Tibial nerve (tissue), 4 donors: ENCODE data around the gene IL1RAPL2. TPM values are rescaled to one million over a fixed set of nuclear protein-coding genes. Genes with fewer than 3 reads are reported as not detected.

Source experiments
- DNase-seq, 2 donors: peaks; one replicate each; pipeline ENCODE4 v3.0.0-alpha.2; 2019; ENCODE audit warnings: low spot score in 2 of 2
- H3K27ac ChIP-seq, 4 donors: fragments of 200-600 bp; sonication (generic) in 3 of 4; one replicate each; pipeline ENCODE4 v1.5.1; 2017 to 2019; ENCODE audit warnings: mild to moderate bottlenecking in 1 of 4
- H3K27me3 ChIP-seq, 2 donors: fragments of 200-600 bp; sonication (generic) in 1 of 2; one replicate each; pipeline versions ENCODE4 v1.5.1 to v1.6.0; 2017 to 2019
- H3K36me3 ChIP-seq, 3 donors: fragments of 200-600 bp; sonication (generic); one replicate each; pipeline ENCODE4 v1.5.1; 2018 to 2019
- H3K4me1 ChIP-seq, 4 donors: fragments of 200-600 bp; sonication (generic) in 3 of 4; one replicate each; pipeline ENCODE4 v1.5.1; 2017 to 2019
- H3K4me3 ChIP-seq, 4 donors: fragments of 200-600 bp; sonication (generic) in 3 of 4; one replicate each; pipeline ENCODE4 v1.5.1; 2017 to 2019; ENCODE audit warnings: mild to moderate bottlenecking in 1 of 4, moderate library complexity in 1 of 4
- H3K9me3 ChIP-seq, 4 donors: fragments of 200-600 bp; sonication (generic) in 3 of 4; one replicate each; pipeline ENCODE4 v1.5.1; 2017 to 2019
- EP300 ChIP-seq, 2 donors: sonication (generic); formaldehyde crosslinking; IDR thresholded peaks; one replicate each; pipeline ENCODE4 v1.6.1; 2017; ENCODE audit warnings: antibody characterized with exemption in 2 of 2, mild to moderate bottlenecking in 1 of 2
- POLR2A ChIP-seq, 2 donors: fragments of 450-650 bp; IDR thresholded peaks; one replicate each; pipeline ENCODE4 v1.6.1; 2017; ENCODE audit warnings: antibody characterized with exemption in 2 of 2, mild to moderate bottlenecking in 2 of 2, moderate library complexity in 2 of 2
- WGBS, 2 donors: methylation state at CpG; one replicate each; pipeline ENCODE4 v1.1.5; 2018; 5-methylcytosine and 5-hydroxymethylcytosine counted together
- total RNA-seq, 4 donors: library from RNA; depleted of rRNA; stranded (reverse); fragments of >200 nt; gene quantifications; one replicate each; pipeline ENCODE4 v1.1.0, GENCODE V29; 2016
- TF ChIP-seq, protein P1 (sequence below), 5 experiments: fragments of 200-600 bp in 3 of 5; fragments of 450-650 bp in 2 of 5; sonication (generic) in 3 of 5; IDR thresholded peaks; one replicate each; pipeline ENCODE4 v1.5.1; 2016 to 2019; ENCODE audit warnings: antibody characterized with exemption in 5 of 5, mild to moderate bottlenecking in 3 of 5, moderate library complexity in 2 of 5

The IL1RAPL2 gene
- total RNA-seq, 4 donors from 2014 or later = not detected

DNA sequence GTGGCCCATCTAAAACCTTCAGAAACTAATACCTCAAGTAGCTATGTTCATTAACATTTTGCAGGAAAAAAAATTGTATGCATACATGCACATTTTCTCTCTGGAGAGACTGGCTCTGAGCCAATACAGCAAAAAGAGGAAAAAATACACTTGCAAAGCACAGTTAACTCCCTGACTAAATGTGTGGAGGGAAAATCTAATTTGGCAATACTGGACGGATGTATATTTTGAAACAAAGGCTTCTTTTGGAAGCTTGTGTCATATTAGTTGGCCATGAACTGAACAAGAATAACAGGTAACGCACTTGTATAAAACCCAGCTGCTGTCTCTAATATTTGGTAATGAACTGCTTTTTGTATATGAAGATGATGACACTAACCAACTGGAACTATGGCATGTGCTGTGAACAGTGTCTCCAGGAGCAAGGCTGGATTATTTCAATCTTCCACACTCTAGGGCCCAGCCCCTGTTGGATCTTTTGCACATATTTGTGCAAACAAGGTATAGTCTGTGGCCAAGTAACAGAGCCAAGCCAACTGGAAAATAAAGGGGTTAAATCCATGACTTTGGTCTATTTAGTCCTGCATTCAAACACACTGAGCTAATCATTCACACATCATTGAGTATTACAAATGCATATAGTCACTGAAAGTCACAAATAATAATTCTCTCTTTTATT, 1188.4 kb downstream of the IL1RAPL2 start:
- 63 to 84% methylated on average over 2 of the region's 2 CpGs for WGBS, 2 donors
- no peaks in the 10 kb centered on the region for H3K9me3 ChIP-seq
- TF ChIP-seq EP300 (IDR thresholded peaks at IDR 0.05) (no peak), POLR2A (IDR thresholded peaks at IDR 0.05) (no peak)
- TF ChIP-seq, protein P1, sequence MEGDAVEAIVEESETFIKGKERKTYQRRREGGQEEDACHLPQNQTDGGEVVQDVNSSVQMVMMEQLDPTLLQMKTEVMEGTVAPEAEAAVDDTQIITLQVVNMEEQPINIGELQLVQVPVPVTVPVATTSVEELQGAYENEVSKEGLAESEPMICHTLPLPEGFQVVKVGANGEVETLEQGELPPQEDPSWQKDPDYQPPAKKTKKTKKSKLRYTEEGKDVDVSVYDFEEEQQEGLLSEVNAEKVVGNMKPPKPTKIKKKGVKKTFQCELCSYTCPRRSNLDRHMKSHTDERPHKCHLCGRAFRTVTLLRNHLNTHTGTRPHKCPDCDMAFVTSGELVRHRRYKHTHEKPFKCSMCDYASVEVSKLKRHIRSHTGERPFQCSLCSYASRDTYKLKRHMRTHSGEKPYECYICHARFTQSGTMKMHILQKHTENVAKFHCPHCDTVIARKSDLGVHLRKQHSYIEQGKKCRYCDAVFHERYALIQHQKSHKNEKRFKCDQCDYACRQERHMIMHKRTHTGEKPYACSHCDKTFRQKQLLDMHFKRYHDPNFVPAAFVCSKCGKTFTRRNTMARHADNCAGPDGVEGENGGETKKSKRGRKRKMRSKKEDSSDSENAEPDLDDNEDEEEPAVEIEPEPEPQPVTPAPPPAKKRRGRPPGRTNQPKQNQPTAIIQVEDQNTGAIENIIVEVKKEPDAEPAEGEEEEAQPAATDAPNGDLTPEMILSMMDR (IDR thresholded peaks at IDR 0.05) = no peak
- no peak for DNase-seq
- no peak overlapping the region for H3K27ac ChIP-seq
- H3K4me1 ChIP-seq = no peaks in the 10 kb centered on the region
- no peaks in the 10 kb centered on the region for H3K36me3 ChIP-seq
- peaks cover 0 to 5% of the 10 kb centered on the region in 2 donors for H3K27me3 ChIP-seq
- H3K4me3 ChIP-seq = no peak overlapping the region

DNA sequence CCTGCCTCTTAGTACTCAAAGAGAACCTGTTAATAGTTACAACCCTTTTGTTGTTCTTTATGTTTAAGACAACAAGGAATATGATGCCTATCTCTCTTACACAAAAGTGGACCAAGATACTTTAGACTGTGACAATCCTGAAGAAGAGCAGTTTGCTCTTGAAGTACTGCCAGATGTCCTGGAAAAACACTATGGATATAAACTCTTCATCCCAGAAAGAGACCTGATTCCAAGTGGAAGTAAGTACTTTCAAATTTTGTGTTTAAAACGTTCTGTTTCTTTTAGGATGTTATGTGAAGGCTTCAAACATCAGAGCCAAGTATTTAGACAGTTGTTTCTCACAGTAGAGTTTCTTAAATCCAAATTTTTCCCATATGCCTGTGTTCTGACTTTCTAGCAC, 1189.1 kb downstream of the IL1RAPL2 start:
- Histone ChIP-seq H3K27me3 (peaks cover 0 to 5% of the 10 kb centered on the region in 2 donors), H3K9me3 (no peaks in the 10 kb centered on the region), H3K4me1 (no peaks in the 10 kb centered on the region), H3K27ac (no peak overlapping the region), H3K4me3 (no peak overlapping the region), H3K36me3 (no peaks in the 10 kb centered on the region)
- 23 to 25% methylated on average over 1 of the region's 1 CpG for WGBS, 2 donors
- TF ChIP-seq, protein P1 (IDR thresholded peaks at IDR 0.05) = no peak
- TF ChIP-seq POLR2A (IDR thresholded peaks at IDR 0.05) (no peak), EP300 (IDR thresholded peaks at IDR 0.05) (no peak)
- DNase-seq = no peak

DNA sequence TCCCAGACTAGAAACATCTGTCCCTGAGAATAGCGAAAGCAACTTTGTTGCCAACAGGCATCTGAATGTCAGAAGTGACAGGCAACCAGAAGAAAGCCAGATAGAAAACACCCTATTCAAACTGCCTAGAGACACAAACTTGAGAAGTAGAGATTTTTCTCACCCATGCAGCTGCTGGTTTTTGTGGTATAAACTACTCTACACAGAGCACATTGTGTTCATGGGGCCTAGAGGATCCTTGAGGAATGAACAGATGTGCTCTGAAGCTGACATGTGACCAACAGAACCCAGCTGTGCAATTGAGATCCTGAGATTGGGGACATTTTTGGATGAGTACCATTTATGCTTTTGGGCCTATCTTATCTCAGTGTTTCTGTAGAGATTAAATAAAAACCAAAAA, 1192.8 kb downstream of the IL1RAPL2 start:
- peaks cover 0 to 5% of the 10 kb centered on the region in 2 donors for H3K27me3 ChIP-seq
- no peak overlapping the region for H3K4me3 ChIP-seq
- no peaks in the 10 kb centered on the region for H3K9me3 ChIP-seq
- TF ChIP-seq, protein P1 (IDR thresholded peaks at IDR 0.05) = no peak
- TF ChIP-seq EP300 (IDR thresholded peaks at IDR 0.05) = no peak
- TF ChIP-seq POLR2A (IDR thresholded peaks at IDR 0.05) = no peak
- DNase-seq = no peak
- H3K4me1 ChIP-seq = no peaks in the 10 kb centered on the region
- H3K27ac ChIP-seq = no peak overlapping the region
- WGBS, 2 donors = 70 to 88% methylated on average over 1 of the region's 1 CpG
- H3K36me3 ChIP-seq = no peaks in the 10 kb centered on the region

DNA sequence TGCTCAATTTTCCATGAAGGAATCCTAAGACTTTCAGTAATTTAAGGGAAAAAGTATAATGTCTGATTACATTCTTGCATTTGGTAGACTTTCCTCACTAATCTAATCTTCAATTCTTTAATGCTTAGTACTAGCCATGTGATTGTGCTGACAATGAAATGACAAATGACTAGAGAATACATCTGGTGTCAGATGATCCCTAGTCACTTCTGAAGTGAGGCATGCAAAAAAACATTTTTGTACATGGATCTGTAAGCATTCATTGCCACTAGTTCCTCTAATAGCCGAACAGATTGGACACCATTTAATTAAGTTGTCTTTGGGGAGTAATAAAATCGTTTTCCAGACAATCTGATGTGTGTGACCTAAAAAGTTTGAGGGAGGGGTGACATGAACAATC, 1193.6 kb downstream of the IL1RAPL2 start:
- 51 to 53% methylated on average over 2 of the region's 2 CpGs for WGBS, 2 donors
- H3K9me3 ChIP-seq = no peaks in the 10 kb centered on the region
- TF ChIP-seq POLR2A (IDR thresholded peaks at IDR 0.05) (no peak), EP300 (IDR thresholded peaks at IDR 0.05) (no peak)
- TF ChIP-seq, protein P1 (IDR thresholded peaks at IDR 0.05) = no peak
- H3K27ac ChIP-seq = no peak overlapping the region
- no peak for DNase-seq
- H3K4me1 ChIP-seq = no peaks in the 10 kb centered on the region
- H3K4me3 ChIP-seq = no peak overlapping the region
- H3K36me3 ChIP-seq = no peaks in the 10 kb centered on the region
- peaks cover 0 to 9% of the 10 kb centered on the region in 2 donors for H3K27me3 ChIP-seq

DNA sequence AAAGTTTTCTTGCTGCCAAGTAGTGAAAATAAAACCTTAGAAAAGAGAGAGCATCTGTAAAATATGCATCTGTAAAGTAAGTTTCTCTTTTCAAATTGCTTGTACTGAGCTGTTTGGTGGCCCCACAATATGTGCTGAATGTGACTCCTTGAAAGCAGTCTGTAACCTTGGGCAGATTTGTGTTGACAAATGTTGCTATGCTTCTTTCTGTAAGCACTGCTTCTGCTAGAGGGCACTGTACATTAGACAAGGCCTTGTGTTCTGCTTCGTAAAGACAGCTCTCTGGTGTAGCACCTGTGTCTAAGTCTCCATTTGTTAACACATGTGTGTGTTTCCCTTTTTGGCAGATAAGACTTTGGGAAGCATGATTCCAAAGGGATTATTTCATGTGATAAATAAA, 1199.7 kb downstream of the IL1RAPL2 start:
- Histone ChIP-seq H3K4me3 (no peak overlapping the region), H3K36me3 (no peaks in the 10 kb centered on the region), H3K4me1 (no peaks in the 10 kb centered on the region), H3K27me3 (peaks cover 0 to 13% of the 10 kb centered on the region in 2 donors), H3K9me3 (no peaks in the 10 kb centered on the region), H3K27ac (no peak overlapping the region)
- no peak for DNase-seq
- 50 to 76% methylated on average over 1 of the region's 1 CpG for WGBS, 2 donors
- TF ChIP-seq POLR2A (IDR thresholded peaks at IDR 0.05) = no peak
- no peak for TF ChIP-seq EP300 (IDR thresholded peaks at IDR 0.05)
- TF ChIP-seq, protein P1 (IDR thresholded peaks at IDR 0.05) = no peak
